Measurements from ENCODE around the gene KCNMB4.

Gene KCNMB4

GRCh38 chr12:70359458-70360197 is 6.5 kb upstream of the KCNMB4 start:
- no peak for TF ChIP-seq POLR2AphosphoS5 (IDR thresholded peaks at IDR 0.05; ENCODE audit: low read depth, low read length)
- no peak for TF ChIP-seq FOXP2 (optimal IDR thresholded peaks at IDR 0.05; ENCODE audit: borderline replicate concordance, extremely low read depth, extremely low read length, insufficient read depth)
- no peak for TF ChIP-seq REST (IDR thresholded peaks at IDR 0.05; ENCODE audit: insufficient read depth in 1 of 2, low read depth in 2 of 2, low read length in 2 of 2)

GRCh38 chr12:70360218-70360617 is 5.9 kb upstream of the KCNMB4 start:
- TF ChIP-seq SIN3A (IDR thresholded peaks at IDR 0.05; ENCODE audit: borderline replicate concordance, insufficient read depth, low read length) = no peak
- 0 out of 2 replicates have a peak, but pooled peaks have one; percentile 20 for TF ChIP-seq POLR2AphosphoS5 (IDR thresholded peaks at IDR 0.05; ENCODE audit: low read depth, low read length)

- TF ChIP-seq SIN3A (IDR thresholded peaks at IDR 0.05; ENCODE audit: borderline replicate concordance, insufficient read depth, low read length) (no peak), REST (IDR thresholded peaks at IDR 0.05; ENCODE audit: insufficient read depth in 1 of 2, low read depth in 2 of 2, low read length in 2 of 2) (no peak), TAF1 (IDR thresholded peaks at IDR 0.05; ENCODE audit: borderline replicate concordance, insufficient read depth, low read length) (no peak), POLR2AphosphoS5 (IDR thresholded peaks at IDR 0.05; ENCODE audit: low read depth, low read length) (no peak), FOXP2 (optimal IDR thresholded peaks at IDR 0.05; ENCODE audit: borderline replicate concordance, extremely low read depth, extremely low read length, insufficient read depth) (no peak)
These were observed 1.2 kb upstream of the KCNMB4 start for GRCh38 chr12:70364695-70365397.

- no peak for TF ChIP-seq POLR2AphosphoS5 (IDR thresholded peaks at IDR 0.05; ENCODE audit: low read depth, low read length)
- no peak for TF ChIP-seq TAF1 (IDR thresholded peaks at IDR 0.05; ENCODE audit: borderline replicate concordance, insufficient read depth, low read length)
- no peak for TF ChIP-seq FOXP2 (optimal IDR thresholded peaks at IDR 0.05; ENCODE audit: borderline replicate concordance, extremely low read depth, extremely low read length, insufficient read depth)
- TF ChIP-seq SIN3A (IDR thresholded peaks at IDR 0.05; ENCODE audit: borderline replicate concordance, insufficient read depth, low read length) = no peak
- no peak for TF ChIP-seq REST (IDR thresholded peaks at IDR 0.05; ENCODE audit: insufficient read depth in 1 of 2, low read depth in 2 of 2, low read length in 2 of 2)
These were observed 767 bp upstream of the KCNMB4 start for GRCh38 chr12:70365398-70365647.

- no peak for TF ChIP-seq TAF1 (IDR thresholded peaks at IDR 0.05; ENCODE audit: borderline replicate concordance, insufficient read depth, low read length)
- TF ChIP-seq POLR2AphosphoS5 (IDR thresholded peaks at IDR 0.05; ENCODE audit: low read depth, low read length) = no peak
- TF ChIP-seq FOXP2 (optimal IDR thresholded peaks at IDR 0.05; ENCODE audit: borderline replicate concordance, extremely low read depth, extremely low read length, insufficient read depth) = no peak
- no peak for TF ChIP-seq SIN3A (IDR thresholded peaks at IDR 0.05; ENCODE audit: borderline replicate concordance, insufficient read depth, low read length)
- TF ChIP-seq REST (IDR thresholded peaks at IDR 0.05; ENCODE audit: insufficient read depth in 1 of 2, low read depth in 2 of 2, low read length in 2 of 2) = no peak
These were observed 629 bp downstream of the KCNMB4 start for GRCh38 chr12:70366581-70367257.

Data from PFSK-1 (cell line).